NCI-H2107 (cell line): ENCODE measurements around the gene OR51M1.
"Not testable (repeated sequence)": the region's sequence is repeated elsewhere in the genome, so short reads cannot be mapped to it uniquely, and the experiment has no call there.

Source experiments
- DNase-seq: peaks from one replicate; lab custom pipeline; 2025; lab: John Stamatoyannopoulos, UW

OR51M1 gene, protein sequence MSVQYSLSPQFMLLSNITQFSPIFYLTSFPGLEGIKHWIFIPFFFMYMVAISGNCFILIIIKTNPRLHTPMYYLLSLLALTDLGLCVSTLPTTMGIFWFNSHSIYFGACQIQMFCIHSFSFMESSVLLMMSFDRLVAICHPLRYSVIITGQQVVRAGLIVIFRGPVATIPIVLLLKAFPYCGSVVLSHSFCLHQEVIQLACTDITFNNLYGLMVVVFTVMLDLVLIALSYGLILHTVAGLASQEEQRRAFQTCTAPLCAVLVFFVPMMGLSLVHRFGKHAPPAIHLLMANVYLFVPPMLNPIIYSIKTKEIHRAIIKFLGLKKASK

DNA sequence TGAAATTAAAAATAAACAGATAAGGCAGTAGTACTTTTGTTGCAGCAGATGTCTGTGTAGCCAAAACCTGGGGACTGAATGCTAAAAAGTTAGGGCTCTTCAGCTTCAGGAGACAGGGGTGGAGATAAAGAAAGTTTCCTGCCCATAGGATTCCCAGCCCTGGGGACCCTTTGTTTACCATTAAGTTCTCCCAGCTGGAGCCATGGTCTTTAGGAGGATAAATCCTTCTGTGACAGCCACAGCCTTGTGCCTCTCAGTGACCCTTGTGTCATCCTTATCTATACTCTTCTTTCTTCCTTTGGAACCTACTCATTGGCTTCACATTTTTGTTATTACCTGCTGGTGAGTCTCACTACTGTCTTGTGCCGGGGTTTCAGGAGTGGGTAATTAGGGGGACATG, at the start of gene OR51M1:
TSS of gene OR51M1 (plus strand) at position 237 of the 400 bp plus-strand sequence. CDS start 5,587 bp downstream, outside the sequence.
- no peak for DNase-seq

DNA sequence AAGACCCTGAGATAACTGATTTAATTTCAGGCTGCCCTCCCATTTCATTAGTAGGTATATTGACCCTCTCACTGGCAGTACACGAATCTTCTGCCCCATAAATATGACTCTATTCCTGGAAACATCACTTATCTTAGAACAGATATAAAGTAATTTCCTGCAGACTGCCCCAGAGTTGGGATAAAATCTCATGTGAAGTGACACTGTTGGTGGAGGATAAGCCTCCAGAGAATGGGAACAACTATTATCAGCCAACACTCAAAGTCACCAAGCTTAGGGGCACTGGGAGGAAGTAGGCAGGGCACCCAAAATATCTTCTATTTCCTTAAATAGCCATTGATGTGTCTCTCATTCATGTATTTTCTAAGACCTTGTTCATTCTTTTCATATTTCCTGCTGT, 48.4 kb upstream of the OR51M1 start:
- no peak for DNase-seq

DNA sequence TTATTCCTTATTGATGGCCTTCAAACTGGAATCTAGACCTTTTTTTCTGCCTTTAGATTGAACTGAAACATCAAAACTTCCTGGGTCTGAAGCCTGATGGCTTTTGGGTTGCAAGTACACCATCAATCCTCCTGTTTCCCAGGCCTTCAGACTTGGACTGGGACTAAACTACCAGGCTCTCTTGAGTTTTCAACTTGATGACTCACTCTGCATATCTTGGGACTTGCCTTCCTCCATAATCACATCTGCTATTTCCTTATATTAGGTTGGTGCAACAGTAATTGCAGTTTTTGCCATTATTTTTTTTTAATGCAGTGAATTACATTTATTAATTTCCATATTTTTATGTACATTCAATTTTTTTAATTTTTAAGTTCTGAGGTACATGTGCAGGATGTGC, 47.3 kb upstream of the OR51M1 start:
- no peak for DNase-seq

DNA sequence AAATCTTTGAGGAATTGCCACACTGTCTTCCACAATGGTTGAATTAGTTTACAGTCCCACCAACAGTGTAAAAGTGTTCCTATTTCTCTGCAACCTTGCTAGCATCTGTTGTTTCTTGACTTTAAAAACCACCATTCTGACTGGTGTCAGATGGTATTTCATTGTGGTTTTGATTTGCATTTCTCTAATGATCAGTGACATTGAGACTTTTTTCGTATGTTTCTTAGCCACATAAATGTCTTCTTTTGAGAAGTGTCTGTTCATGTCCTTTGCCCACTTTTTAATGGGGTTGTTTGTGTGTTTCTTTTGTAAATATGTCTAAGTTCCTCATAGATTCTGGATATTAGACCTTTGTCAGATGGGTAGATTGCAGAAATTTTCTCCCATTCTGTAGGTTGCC, 46.4 kb upstream of the OR51M1 start:
- DNase-seq, result not testable (repeated sequence)

DNA sequence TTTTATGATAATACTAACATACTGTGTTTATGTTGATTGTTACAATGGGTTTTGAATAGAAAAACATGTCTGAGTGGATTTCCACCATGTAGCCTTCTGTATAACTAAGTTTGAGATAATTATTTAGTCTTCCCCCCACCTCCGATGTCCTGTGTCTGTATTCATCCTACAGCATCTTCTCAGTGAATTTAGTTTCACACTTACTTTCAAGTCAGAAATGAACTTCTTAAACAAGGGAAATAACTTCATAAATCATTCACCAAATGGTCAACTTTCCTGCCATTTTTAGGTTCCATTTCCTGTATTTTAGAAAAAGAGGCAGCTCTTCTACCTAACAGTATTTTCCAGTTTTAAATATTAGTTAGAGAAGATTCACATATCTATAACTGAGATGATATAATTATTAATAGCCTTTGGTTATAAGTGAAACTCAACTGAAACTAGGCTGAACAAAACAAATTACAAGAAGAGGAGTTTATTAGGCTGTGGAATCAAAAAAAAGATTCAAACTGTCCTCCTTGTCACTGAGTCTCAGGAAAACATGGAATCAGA, 43.8 kb upstream of the OR51M1 start:
- DNase-seq, result no peak

DNA sequence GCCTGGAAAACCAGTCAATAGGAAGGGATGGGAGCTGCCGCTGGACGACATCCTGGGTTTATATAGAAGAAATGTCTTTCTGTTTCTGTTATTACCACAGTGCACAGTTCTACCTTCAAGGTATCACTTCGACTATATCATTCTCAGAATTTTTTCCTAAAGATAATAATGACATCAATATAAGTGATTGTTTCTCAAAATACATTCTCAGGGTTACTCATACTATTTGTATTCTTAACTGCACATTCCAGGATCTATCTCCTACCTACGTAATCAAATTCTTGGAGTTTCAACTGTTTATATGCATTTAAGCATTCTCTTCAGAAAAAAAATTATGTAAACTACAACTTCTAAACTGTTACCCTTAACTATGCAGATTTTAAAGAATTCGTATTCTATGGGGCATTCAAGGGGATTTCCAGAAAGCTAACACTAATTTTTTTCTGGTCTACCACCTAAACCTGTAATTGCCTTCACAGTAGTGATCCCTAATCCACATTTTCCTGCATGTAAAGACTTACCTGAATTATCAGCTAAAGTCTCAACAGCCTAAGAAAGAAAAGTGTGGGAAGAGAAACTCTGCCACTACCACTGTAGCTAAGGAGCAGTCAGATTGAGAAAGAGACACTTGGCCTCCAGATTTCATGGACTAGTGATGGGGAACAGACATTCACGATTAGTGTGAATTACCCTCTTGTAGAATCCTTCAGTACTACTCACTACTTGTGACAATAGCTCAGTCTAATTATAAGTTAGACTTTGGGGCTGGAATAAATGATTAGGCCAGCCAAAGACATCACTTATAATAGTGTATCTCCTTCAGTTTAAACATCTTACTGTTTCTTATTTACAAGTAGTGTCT, 39.9 kb upstream of the OR51M1 start, which contains the start of gene OR51B5:
TSS of gene OR51B5 (minus strand) at position 51 of the 862 bp plus-strand sequence. CDS start at position 51, 0 bp downstream.
- DNase-seq, result no peak

DNA sequence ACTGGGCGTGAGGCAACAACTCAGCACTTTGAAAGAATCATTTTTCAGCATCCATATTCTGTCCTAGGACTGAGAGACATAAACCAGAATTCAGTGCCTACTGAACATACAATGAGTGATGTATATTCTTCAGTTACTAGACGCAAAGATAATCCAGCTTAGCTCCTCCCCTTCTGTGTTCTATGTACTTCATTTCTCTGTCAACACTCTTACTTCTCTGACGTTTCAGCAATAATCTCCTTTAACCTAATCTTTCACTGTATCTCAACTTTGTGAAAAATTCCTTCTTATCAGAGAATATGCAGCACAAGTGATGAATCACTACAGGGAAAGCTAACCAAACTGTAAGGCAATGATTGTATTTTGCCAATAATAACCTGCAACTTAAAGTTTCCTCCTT, 37.8 kb upstream of the OR51M1 start:
- no peak for DNase-seq

DNA sequence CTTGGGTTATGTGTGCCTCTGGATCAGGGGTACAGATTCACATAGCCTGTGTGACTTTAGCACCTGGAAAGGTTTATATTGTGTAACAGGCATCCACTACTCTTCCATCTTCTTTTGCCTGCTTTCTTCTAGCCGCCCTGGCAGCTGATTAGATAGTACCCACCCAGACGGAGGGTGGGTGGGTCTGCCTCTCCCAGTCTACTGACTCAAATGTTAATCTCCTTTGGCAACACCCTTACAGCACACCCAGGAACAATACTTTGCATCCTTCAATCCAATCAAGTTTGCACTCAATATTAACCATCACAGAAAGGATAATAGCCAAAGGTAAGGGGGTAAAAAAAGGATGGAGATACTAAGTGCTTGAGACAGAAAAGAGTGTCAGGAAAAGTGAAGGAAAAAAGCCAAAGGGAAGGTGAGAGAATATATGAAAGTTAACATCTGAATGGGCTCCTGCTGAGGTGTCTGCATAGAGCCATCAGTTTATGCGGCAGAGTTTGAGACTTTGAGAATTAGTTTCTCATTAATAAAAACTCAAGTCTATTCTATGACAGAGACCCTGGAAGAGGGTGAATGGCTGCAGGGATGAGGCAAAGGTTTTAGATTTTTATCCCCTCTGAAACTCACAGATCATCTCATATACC, 34.9 kb upstream of the OR51M1 start:
- no peak for DNase-seq

DNA sequence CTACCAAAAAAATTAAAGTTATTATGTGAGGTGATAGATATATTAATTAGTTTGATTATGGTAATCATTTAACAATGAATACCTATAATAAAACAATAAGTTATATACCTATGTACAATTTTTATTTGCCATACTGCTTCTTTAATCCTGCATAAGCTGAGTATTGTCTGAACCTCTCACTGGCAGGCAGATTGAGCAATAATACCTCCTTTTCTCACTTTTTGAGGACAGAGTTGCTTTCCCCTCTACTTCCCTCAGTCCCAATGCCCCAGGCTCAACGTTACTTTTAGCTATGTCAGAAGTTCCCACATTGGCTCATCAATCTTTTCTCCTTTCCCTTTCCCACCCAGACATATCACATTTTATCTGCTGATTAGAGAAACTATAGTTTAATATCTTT, 34.1 kb upstream of the OR51M1 start:
- DNase-seq, result no peak

DNA sequence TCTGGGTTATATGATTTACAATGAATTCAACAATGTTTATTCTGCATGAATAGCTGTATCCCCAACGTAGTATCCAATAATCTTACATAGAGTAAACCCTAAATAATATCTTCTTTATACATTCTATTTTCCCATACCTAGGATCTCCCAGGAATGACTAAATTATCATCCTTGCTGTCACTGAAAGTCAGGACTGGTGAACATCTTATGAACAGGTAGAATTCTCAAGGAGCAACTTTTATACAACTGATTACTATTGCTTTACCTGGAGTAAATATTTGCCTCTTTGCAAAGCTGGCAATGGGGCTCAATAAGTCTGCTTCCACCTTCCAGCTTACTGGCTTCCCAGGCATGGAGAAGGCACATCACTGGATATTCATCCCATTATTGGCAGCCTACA, 32.4 kb upstream of the OR51M1 start, which contains the start of gene OR51B6:
TSS of gene OR51B6 (plus strand) at position 301 of the 400 bp plus-strand sequence. CDS start at position 301, 0 bp downstream.
- no peak for DNase-seq

DNA sequence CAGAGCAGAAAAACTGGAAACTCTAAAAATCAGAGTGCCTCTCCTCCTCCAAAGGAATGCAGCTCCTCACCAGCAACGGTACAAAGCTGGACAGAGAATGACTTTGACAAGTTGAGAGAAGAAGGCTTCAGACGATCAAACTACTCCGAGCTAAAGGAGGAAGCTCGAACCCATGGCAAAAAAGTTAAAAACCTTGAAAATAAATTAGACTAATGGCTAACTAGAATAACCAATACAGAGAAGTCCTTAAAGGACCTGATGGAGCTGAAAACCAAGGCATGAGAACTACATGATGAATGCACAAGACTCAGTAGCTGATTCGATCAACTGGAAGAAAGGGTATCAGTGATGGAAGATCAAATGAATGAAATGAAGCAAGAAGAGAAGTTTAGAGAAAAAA, 27.6 kb upstream of the OR51M1 start:
- DNase-seq, result not testable (repeated sequence)

DNA sequence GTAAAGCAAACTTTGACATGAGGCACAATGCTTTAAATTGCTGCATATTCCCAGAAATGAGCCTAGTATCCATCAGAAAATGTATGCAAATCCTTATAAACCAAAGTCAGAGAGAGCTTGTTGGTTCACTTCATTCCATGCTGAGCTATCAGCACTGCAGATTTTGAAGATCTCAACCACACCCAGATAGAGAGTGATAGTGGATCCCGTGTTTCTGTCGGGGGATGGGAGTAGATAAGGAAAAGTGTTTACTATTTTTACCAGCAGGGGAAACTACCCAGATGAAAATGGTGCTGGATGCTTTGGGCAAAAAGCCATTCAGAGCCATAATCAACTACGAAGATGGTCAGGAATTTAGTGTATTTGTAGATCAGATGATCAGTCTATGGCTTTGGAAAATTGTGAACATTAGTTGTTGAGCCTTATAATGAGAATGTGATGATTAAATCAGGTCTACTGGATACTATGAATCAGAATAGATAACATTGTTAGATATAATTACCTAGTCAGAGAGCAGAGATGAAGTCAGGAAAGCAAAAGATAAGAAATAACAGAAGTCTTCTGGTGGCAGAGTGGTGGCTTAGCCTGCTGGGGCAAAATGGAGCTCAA, 21.5 kb upstream of the OR51M1 start:
- no peak for DNase-seq

DNA sequence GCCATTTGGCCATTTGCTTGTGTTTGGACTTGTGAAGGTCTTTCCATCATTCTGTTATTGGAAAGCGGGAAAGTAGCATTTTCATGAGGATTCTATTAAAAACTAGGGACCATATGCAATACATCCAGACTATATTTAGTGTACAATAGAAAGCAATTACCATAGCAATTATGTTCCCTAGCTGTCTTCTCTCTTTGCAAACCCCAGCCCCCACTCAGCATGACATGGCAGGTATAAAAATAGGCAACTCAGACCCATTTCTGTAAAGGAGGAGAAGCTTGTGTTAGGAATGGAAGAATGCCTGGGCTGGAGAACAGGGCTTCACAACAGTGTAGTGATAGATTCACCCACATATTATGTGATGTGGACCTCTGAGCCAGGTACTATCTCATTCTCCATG, 19.9 kb upstream of the OR51M1 start:
- DNase-seq, result no peak

DNA sequence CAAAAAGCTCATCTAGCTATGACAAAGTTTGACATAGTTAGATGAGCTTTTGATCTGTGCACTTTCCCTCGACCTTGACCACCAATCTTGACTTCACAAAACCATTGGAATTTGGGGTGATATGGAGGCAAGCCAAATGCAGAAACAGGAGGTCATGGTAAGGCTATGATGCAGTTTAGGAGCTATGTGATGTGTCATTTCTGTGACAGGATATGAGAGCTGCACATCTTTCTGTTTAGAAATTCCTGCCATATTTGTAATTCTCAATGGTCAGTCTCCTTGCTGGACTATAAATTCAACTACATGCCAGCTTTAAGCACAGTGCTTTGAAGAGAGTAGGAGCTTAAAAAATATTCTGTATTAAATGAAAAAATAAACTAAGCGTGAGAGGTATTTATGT, 19.4 kb upstream of the OR51M1 start:
- DNase-seq, result no peak

DNA sequence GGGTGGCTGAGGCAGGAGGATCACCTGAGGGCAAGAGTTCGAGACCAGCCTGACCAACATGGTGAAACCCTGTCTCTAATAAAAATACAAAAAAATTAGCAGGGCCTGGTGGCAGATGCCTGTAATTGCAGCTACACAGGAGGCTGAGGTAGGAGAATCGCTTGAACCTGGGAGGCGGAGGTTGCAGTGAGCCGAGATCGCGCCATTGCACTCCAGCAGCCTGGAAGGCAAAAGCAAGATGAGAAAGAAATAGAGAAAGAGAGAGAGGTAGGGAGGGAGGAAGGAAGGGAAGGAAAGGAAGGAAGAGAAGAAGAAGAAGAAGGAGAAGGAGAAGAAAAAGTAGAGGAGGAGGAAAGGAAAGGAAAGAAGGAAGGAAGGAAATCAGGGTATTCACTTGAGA, 17.2 kb upstream of the OR51M1 start:
- DNase-seq, result not testable (repeated sequence)

DNA sequence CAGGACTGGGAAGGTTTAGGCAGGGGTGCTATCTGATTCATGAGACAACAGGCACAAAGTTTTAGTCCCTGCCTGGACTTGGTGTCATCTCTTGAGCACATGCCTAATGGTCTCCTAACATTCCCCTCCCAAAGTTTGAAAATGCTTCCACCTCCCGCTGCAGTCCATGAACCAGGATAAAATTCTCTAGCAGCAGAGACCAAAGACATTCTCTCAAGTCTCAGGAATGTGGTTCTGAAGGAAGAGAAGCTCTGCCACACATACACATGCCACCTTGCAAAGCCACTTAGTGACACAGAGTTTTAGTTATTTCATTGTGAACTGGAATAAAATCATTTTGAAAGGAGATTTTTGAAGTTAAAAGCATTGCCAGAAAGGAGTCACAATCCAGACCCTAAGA, 16.8 kb upstream of the OR51M1 start:
- DNase-seq, result no peak

DNA sequence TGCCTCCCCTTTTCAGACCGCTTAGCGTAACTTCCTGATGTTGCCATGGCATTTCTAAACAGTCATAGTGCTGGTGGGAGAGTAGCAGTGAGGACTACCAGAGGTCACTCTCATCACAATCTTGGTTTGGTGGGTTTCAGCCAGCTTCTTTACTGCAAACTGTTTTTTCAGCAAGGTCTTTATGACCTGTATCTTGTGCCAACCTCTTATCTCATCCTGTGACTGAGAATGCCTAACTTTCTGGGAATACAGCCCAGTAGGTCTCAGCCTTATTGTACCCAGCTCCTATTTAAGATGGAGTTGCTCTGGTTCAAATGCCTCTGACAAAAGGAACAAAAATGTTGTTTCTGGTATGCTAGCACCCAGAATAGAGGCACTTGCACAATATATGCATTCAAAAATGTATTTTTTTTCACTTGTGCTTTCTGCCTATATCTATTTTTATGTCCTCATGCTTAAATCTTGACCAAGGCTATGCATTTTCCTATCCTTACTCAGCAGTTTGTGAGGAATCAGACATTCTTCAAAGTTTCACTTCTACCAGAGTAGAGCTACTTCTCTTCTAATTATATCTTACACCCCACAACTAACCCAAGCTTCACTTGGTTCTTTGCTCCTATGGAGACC, 16.1 kb upstream of the OR51M1 start:
- no peak for DNase-seq

DNA sequence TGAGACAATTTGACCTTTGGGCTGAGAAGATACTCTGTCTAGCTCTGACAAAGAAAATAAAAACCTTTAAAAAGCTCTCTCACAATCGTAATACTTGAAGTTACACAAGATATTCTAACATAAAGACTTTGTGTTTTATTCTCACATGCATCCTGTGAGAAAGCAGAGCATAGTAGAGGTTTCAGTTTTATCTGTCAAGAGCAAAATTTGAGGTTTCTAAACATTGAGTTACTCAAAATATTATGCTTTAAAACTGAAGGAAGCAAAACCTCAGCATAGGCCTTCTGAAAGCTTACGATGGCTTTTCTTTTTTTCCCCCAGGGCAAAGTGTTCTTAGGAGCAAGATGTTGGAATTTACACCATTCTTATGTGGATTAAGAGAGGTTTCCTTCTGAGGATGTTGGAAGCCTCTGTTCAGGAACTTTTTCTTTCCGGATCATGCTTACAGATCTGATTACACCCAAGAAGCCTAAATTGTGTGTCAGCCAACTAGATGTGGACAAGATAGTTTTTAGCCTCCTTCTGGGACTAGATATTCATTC, 15.0 kb upstream of the OR51M1 start:
- no peak for DNase-seq

DNA sequence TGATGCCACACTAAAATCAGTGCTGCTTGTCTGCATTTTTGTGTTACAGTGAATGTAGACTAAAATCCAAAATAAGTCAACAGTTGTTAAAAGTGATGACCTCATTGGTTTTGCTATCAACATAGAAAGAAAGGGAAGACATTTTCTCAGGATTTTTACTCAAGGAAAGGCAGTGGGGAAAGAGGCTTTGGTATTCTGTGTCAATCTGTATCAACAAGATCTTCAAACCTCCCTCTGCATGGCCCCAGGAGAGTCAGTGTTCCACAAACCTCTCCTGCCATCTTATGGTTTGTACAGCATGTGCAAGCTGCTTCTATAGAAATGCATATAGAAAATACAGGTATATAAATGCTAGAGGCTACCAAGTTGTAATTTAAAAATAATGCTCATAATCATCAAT, 13.8 kb upstream of the OR51M1 start:
- DNase-seq, result no peak

DNA sequence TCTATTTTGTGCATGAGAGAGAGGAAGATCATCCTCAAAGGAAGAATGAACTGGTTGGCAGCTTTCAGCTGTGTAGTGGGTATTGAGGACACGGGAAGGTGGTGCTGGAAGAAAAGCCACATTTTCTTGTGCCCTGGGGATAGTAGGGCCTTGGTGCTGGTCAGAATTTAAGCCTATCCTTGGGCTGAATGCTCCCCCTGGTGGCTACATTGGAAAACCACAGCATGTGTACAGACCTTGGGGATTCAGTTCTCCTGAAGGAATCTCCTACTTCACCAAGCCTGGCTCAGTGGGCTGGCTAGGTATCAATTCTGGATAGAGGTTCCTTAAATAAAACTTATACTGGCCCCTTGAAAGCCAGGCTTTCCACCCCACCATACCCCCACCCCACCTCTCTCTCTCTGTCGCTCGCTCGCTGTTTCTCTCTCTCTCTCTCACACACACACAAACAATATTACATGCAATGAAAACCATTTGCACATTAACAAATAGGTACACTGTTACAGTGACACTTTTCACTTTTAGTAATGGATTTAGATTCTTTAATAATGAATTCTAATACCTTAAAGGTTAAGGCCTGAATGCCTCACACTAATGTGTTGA, 2.8 kb upstream of the OR51M1 start:
- DNase-seq, result no peak

DNA sequence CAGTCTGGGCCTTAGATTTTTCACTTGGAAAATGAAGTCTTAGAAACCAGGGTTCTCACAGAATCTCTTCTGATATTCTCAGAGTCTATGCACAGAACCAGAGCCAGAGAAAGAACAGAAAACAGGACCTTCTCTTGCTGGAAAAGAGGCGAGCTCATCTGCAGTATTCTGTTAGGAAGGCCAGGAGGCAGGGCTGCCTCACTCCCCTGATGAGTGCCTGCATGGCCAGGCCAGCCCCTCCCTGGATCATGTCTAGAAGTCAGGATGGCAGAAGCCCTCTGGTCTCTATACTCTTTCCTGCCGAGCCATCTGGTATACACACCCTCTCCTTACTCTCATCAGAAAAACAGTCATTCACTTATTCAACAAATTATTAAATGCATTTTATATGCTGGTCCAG, 723 bp downstream of the OR51M1 start:
- DNase-seq, result no peak
